GM04504 (cell line): ENCODE measurements around the gene TRPV2.

Experiments used
- DNase-seq: peaks from one replicate; pipeline ENCODE4 v3.0.0-alpha.2; 2012; ENCODE audit warnings: low read depth

The TRPV2 gene

GRCh38 chr17:16455997-16456741 lies 40.8 kb downstream of the TRPV2 start:
- no peak for DNase-seq

GRCh38 chr17:16456742-16457316 lies 41.5 kb downstream of the TRPV2 start:
- no peak for DNase-seq

GRCh38 chr17:16459271-16459670 lies 43.9 kb downstream of the TRPV2 start:
- no peak for DNase-seq

- no peak for DNase-seq
Observed at GRCh38 chr17:16459855-16460550, 44.6 kb downstream of the TRPV2 start.

- no peak for DNase-seq
Observed at GRCh38 chr17:16460796-16461605, 45.6 kb downstream of the TRPV2 start.

GRCh38 chr17:16461606-16461866 lies 46.2 kb downstream of the TRPV2 start:
- DNase-seq, result no peak

- no peak for DNase-seq
Observed at GRCh38 chr17:16462070-16462864, 46.9 kb downstream of the TRPV2 start.

- DNase-seq, result peak; percentile 37
Observed at GRCh38 chr17:16463358-16464302, 48.3 kb downstream of the TRPV2 start.

GRCh38 chr17:16464303-16465051 lies 49.1 kb downstream of the TRPV2 start:
- DNase-seq, result no peak

GRCh38 chr17:16465052-16465312 lies 49.6 kb downstream of the TRPV2 start:
- no peak for DNase-seq

GRCh38 chr17:16465861-16466338 lies 50.5 kb downstream of the TRPV2 start:
- no peak for DNase-seq

- no peak for DNase-seq
Observed at GRCh38 chr17:16466407-16466806, 51.0 kb downstream of the TRPV2 start.

- no peak for DNase-seq
Observed at GRCh38 chr17:16467044-16467443, 51.7 kb downstream of the TRPV2 start.

- no peak for DNase-seq
Observed at GRCh38 chr17:16467886-16468285, 52.5 kb downstream of the TRPV2 start.

- DNase-seq, result no peak
Observed at GRCh38 chr17:16468428-16468992, 53.1 kb downstream of the TRPV2 start.

- DNase-seq, result no peak
Observed at GRCh38 chr17:16470265-16470664, 54.9 kb downstream of the TRPV2 start.

GRCh38 chr17:16471295-16471694 lies 55.9 kb downstream of the TRPV2 start:
- no peak for DNase-seq

- DNase-seq, result no peak
Observed at GRCh38 chr17:16472539-16472938, 57.2 kb downstream of the TRPV2 start.
